Astrocyte (in vitro differentiated cells and primary cell): Measurements from ENCODE around the gene CER1.

ENCODE experiments used
- CTCF ChIP-seq: IDR thresholded peaks from 2 replicates; pipeline ENCODE4 v1.5.1; 2011; ENCODE audit warnings: low read depth, mild to moderate bottlenecking, inconsistent platforms, low read length, moderate library complexity; ENCODE audit not compliant: insufficient read depth
- EZH2 ChIP-seq: IDR thresholded peaks from 2 replicates; pipeline ENCODE4 v1.6.1; 2012; ENCODE audit warnings: mild to moderate bottlenecking, low read length, inconsistent platforms; ENCODE audit not compliant: insufficient read depth

- no peak for TF ChIP-seq CTCF
- TF ChIP-seq EZH2 = no peak
These were observed 48.1 kb upstream of the CER1 start for GRCh38 chr9:14770592-14770991.
